ENCODE results near the gene CDC27.
"Not testable (repeated sequence)": the region's sequence is repeated elsewhere in the genome, so short reads cannot be mapped to it uniquely, and the experiment has no call there.

CDC27 gene

GRCh38 chr17:47120521-47121095 lies 68.5 kb downstream of the CDC27 start:
- DNase-seq: no peak

DNA sequence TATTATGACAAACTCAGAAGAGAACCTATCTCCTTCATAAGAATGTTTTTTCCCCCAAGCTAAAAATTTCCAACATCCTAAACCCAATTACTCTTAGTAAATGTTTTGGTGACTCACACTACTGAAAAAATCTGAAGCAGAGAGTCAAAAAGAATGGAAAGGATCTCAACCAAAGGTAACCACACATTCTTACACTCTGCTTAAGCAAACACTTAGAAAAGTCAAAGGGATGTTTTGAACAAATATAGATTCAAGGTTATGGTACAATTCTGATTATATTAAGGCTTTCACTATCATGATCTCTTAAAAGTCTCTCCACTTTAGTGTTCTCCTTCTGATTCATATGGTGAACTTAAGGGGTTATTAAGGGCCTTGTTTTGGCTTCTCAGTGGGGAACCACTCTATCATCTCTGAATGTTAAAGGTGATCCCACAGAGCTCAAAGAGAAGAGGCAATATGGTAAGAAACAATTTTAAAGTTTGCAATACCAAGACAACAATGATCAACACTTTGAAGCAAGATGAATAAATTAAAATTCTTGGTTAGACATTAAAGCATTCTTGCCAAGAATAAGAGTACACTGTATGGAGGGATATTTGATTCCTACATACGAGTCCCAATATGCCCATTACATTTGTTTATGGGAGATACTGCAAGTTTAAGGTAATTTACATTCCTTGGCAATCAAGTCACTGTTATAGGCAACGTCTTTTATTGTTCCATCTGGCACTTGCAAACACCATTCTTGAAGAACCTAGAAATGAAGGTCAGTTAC lies 69.2 kb downstream of the CDC27 start:
- DNase-seq: no peak

DNA sequence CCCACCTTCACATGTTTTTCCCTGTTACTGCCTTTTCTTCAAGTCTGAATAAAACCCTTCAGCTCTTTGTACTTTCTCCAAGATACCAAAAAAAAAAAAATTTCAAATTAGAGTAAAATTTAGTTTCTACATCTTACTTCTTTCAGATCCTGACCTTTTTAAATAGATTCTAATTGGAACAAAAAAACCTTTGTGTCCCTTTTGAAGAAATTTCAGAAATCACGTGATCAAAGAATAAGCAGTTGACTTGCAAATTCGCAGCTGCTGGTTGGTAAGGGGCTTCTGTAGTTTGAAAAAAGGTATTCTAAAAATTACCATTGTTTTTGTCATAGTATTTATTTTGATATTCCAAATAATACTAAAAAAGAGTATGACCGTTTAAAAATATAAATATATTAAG lies 71.7 kb downstream of the CDC27 start:
- DNase-seq: no peak

DNA sequence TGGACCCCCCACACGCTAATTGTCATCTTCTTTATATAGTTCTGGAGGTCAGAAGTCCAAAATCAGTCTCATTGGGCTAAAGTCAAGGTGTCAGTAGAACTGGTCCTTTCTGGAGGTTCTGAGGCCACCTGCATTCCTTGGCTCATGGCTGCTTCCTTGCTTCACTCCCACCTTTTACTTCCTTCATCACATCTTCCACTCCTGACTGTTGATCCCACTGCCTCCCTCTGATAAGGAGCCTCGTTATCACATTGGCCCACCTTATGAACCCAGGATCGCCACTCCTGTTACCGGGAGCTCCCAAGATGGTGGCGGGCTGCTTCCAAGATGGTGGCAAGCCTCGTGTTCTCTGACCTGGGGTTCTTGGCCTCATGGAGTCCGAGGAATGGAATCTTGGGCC lies 83.0 kb downstream of the CDC27 start:
- no peak for DNase-seq

DNA sequence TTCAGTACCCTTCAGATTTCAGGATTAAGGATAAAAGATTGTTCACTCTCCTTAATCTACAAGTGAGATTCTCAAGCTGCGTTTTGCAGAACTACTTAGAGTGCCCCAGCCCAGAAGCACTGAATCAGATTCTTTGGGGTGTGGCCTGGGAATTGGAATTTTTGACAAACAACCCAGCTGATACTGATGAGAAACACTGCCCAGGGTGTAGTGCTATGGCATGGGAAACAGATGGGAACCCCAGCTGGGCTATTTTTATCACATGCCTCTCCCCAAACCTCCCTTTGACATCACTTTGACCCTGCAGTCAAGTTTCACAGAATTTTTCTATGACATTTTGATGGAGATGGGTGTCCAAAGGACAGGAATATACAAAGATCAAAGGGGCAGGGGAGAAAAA lies 83.8 kb downstream of the CDC27 start:
- DNase-seq: not testable (repeated sequence)

GRCh38 chr17:47102914-47103313 lies 86.2 kb downstream of the CDC27 start:
- no peak for DNase-seq

DNA sequence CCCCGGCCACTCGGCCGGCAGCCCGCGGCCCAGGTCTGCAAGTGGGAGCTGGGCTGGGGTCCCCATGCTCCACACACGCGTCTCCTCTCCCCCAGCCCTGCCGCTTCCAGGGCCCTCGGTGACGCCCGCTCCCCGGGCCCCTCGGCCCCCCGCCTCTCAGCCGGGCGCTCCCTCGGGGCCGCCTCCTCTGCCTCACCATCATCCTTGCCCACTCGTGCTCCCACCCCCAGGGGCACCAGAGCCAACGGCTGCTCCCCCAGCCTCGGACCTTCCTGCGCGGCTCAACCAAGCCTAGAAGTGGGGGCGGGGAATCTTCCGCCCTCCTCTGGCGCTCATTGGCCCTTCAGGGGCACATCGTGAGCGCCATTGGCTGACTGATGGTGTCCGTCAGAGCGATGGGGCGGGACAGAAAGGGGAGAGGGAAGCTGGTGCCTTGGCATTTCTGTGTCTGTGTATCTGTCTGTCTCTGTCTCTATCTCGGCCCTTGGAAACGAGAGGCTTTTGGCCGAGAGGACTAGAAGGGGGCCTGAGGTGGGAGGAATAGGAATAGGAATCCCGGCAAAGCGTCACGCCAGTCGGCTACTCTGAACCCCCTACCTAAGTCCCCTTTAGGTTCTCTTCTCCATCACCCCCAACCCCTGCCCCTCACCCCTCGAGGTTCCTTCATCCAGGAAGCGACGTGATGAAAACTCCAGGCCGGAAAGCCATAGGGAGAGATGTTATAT lies 88.9 kb downstream of the CDC27 start:
- peak; percentile 58 for DNase-seq

DNA sequence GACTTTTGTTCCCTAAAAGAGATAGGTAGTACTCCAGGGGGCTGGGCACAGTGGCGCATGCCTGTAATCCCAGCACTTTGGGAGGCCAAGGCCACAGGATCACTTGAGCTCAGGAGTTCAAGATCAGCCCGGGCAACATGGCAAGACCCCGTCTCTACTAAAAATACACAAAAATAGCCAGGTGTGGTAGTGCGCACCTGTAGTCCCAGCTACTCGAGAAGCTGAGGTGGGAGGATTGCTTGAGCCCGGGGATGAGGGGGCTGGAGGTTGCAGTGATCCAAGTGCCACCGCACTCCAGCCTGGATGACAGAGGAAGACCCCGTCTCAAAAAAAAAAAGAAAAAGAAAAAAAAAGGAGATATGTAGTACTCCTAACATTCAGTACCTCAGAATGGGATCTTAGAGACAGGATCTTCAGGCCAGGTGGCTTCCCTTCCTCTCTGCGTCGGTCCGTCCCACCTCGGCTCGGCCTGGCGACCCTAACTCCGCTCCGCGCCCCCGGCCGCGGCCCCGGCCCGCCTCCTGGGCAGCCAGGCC lies 89.6 kb downstream of the CDC27 start:
- no peak for DNase-seq

DNA sequence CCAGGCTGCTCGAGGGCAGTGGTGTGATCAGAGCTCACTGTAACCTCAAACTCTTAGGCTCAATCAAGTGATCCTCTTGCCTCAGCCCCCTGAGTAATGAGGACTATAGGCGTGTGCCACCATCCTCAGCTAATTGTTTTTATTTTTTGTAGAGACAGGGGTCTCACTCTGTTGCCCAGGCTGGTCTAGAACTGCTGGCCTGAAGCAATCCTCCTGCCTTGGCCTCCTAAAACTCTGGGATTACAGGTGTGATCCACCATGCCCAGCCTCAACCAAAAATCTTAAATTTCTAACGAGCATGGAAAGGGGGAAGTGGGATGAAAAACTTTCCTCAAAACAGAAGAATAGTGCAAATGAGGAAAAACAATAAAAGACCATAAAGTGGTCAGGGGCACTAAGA lies 92.8 kb downstream of the CDC27 start:
- DNase-seq: no peak

DNA sequence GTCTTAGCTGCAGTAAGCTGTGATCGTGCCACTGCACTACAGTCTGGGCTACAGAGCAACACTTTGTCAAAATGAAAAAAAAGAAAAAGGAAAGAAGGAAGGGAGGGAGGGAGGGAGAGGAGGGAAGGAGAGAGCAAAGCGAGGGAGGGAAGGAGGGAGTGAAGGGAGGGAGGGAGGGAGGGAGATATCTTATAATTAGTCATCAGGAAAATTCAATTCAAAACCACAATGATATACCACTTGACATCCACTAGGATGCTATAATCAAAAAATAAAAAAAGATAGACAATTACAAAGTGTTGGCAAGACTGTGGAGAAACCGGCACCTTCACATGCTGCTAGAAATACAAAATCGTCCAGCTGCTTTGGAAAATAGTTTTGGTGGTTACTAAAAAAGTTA lies 93.8 kb downstream of the CDC27 start:
- DNase-seq: no peak

- no peak for DNase-seq
Measured at GRCh38 chr17:47087093-47087492, 102.0 kb downstream of the CDC27 start.

GRCh38 chr17:47085736-47086135 lies 103.4 kb downstream of the CDC27 start:
- DNase-seq: no peak

DNA sequence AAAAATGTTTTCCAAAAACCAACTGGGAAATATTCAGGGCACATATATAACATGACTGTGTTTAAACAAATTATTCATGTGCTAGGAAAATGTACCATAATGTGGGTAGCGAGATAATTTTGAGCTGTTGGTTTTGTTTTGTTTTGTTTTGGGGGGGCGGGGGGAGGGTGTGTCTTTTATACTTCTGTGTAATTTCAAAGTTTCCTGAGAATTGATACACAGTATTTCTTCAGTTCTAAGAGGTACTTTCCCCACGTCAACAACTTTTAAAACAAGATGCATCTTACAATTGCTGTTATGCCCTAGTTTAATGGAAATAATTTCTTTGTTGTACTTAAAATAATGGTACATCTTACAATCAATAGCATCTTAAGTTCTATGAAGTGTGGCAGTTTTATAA lies 110.3 kb downstream of the CDC27 start:
- DNase-seq: no peak

DNA sequence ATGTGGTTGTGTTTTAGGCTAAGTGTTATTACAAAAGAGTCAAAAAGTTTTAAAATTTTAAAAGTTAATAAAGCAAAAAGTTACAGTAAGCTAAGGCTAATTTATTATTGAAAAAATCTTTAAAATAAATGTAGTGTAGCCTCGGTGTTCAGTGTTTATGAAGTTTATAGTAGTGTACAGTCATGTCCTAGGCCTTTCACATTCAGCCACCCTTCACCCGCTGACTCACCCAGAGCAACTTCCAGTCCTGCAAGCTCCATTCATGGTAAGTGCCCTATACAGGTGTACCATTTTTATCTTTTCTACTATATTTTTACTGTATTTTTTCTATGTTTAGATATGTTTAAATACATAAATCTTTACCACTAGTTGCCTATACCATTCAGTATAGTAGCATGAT lies 111.5 kb downstream of the CDC27 start:
- no peak for DNase-seq

DNA sequence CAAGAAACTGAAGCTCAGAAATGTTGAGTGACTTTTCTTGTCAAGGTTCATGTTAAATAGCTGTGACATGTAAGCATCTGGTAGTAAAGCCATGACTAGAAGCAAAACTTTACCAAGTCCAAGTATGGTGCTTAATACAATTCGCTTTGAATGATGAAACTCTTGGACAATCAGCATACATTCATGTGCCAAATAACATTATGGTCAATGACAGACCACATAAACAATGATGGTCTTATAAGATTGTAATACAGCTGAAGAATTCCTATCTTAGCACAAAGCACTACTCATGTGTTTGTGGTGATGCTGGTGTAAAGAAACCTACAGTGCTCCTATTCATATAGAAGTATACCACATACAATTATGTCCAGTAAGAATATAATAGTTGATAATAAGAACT lies 112.9 kb downstream of the CDC27 start:
- DNase-seq: no peak

GRCh38 chr17:47074361-47074760 lies 114.7 kb downstream of the CDC27 start:
- not testable (repeated sequence) for DNase-seq

DNA sequence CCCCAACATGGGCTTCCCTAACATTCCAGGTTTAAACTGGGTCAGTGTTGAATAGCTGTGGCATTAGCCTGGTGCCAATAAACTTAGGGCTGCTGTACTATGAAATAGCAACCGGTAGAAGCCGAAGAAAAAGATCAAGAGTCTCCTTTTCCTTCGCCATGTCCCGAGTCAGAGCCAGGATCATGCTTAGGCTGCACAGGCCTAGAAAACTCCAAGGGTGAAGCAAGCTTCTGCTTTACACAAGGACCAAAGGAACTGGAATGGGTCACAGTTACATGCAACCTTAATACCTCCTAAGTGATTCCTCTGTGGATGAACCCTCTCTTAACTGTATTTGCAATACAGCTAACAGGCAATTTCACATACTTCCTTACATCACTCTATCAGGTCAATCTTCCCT lies 115.5 kb downstream of the CDC27 start:
- not testable (repeated sequence) for DNase-seq

GRCh38 chr17:47072886-47073285 lies 116.2 kb downstream of the CDC27 start:
- DNase-seq: no peak

GRCh38 chr17:47071171-47071570 lies 117.9 kb downstream of the CDC27 start:
- not testable (repeated sequence) for DNase-seq

GRCh38 chr17:47070266-47070665 lies 118.8 kb downstream of the CDC27 start:
- not testable (repeated sequence) for DNase-seq

Data from NCI-H1417 treated with DMSO at 0.1 percent for 48 hours (cell line).